ENCODE measurements around the gene C9orf50.
"Not testable (repeated sequence)": the region's sequence is repeated elsewhere in the genome, so short reads cannot be mapped to it uniquely, and the experiment has no call there.

The C9orf50 gene

GRCh38 chr9:129610213-129610472 is 10.8 kb downstream of the C9orf50 start:
- no peak for DNase-seq

GRCh38 chr9:129609486-129610212 is 11.3 kb downstream of the C9orf50 start:
- peak; percentile 53 to 62 for DNase-seq

- DNase-seq: no peak
These were observed 12.1 kb downstream of the C9orf50 start for GRCh38 chr9:129608561-129609481.

- DNase-seq: no peak
These were observed 13.9 kb downstream of the C9orf50 start for GRCh38 chr9:129607027-129607387.

GRCh38 chr9:129606161-129607026 is 14.5 kb downstream of the C9orf50 start:
- no peak for DNase-seq

- DNase-seq: no peak
These were observed 16.1 kb downstream of the C9orf50 start for GRCh38 chr9:129604766-129605163.

GRCh38 chr9:129604056-129604765 is 16.7 kb downstream of the C9orf50 start:
- no peak for DNase-seq

- DNase-seq: peak in 1 of 2 experiments; percentile 46
These were observed 18.1 kb downstream of the C9orf50 start for GRCh38 chr9:129602598-129603415.

- no peak for DNase-seq
These were observed 19.7 kb downstream of the C9orf50 start for GRCh38 chr9:129601082-129601674.

GRCh38 chr9:129598089-129598596 is 22.8 kb downstream of the C9orf50 start:
- DNase-seq: no peak

- DNase-seq: peak in 1 of 2 experiments; percentile 60
These were observed 23.4 kb downstream of the C9orf50 start for GRCh38 chr9:129597355-129598088.

- DNase-seq: no peak
These were observed 24.2 kb downstream of the C9orf50 start for GRCh38 chr9:129596541-129597331.

- DNase-seq: no peak
These were observed 24.9 kb downstream of the C9orf50 start for GRCh38 chr9:129595903-129596540.

- no peak for DNase-seq
These were observed 25.6 kb downstream of the C9orf50 start for GRCh38 chr9:129595311-129595741.

GRCh38 chr9:129594632-129595031 is 26.3 kb downstream of the C9orf50 start:
- no peak for DNase-seq

- DNase-seq: not testable (repeated sequence)
These were observed 28.1 kb downstream of the C9orf50 start for GRCh38 chr9:129592790-129593189.

GRCh38 chr9:129591916-129592315 is 29.0 kb downstream of the C9orf50 start:
- DNase-seq: no peak

GRCh38 chr9:129590466-129590865 is 30.4 kb downstream of the C9orf50 start:
- DNase-seq: no peak

Data from activated T-cell treated with anti-CD3 and anti-CD28 coated beads, Interleukin-2, amount 50 U/mL, for 48 hours (primary cell).